Measurements from ENCODE around the gene OR10K2. TPM values are rescaled to one million over a fixed set of nuclear protein-coding genes. Genes with fewer than 3 reads are reported as not detected.

The OR10K2 gene
- polyA plus RNA-seq, 1 experiment: not detected

DNA sequence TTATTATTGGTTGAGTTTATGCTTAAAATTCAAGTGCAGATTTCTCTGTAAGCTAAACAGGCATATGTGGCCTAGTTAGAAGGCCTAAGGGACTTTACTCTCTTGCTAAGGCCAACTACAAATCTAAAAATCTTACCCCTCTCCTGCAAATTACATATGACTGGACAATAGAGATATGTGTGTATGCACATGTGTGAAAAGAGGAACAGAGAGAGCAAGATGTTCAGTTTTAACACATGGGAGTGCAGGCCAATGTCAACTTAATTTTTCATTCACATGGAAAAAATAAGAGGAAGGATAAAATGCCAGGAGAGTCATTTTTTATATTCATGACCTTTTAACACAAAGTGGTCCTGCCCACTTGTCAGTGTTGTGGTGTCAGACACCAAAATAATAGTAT, 8.5 kb downstream of the OR10K2 start:
- CTCF ChIA-PET: no interaction called here
- POLR2A ChIA-PET: no interaction called here

DNA sequence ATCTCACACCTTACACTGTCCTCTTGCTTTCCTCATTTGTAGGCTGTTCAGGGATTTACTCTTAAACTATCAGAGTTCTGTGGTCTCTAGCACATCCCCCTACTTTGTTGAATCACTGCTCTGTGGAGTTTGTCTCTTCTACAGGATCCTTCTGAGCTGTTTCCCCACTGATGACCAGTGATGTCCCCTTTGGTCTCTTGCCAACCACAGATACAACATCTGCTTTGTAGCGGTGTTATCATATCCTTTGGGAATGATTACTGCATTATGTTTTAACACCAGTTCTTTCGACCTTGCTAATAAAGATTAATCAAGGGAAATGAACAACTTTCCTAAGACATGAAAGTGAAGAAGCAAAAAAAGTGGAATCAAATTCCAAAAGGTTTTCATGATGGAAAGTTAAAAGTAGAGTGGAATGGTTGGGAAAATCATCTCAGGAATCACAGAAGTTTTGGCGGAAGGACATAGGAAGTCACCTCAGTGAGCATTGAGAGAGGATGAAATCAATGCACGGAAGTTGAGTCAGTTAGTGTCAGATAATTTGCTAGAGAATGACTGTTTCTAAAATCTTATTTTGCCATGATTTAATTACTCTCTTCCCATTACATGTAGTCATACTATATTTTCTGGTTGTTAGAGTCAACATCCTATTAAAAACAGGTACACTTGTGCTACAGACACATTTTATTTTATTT, 11.2 kb downstream of the OR10K2 start:
- H3K27me3 ChIP-seq (ENCODE audit: control insufficient read depth, insufficient read depth, low read length): no peaks in the 10 kb centered on the region
- POLR2A ChIA-PET: no interaction called here
- DNase-seq (ENCODE audit: low read depth): no peak
- CTCF ChIA-PET: no interaction called here
- TF ChIP-seq, protein P1, sequence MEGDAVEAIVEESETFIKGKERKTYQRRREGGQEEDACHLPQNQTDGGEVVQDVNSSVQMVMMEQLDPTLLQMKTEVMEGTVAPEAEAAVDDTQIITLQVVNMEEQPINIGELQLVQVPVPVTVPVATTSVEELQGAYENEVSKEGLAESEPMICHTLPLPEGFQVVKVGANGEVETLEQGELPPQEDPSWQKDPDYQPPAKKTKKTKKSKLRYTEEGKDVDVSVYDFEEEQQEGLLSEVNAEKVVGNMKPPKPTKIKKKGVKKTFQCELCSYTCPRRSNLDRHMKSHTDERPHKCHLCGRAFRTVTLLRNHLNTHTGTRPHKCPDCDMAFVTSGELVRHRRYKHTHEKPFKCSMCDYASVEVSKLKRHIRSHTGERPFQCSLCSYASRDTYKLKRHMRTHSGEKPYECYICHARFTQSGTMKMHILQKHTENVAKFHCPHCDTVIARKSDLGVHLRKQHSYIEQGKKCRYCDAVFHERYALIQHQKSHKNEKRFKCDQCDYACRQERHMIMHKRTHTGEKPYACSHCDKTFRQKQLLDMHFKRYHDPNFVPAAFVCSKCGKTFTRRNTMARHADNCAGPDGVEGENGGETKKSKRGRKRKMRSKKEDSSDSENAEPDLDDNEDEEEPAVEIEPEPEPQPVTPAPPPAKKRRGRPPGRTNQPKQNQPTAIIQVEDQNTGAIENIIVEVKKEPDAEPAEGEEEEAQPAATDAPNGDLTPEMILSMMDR (IDR thresholded peaks at IDR 0.05; ENCODE audit: insufficient read depth, low read depth, low read length): no peak
- no peak overlapping the region for H3K4me3 ChIP-seq (ENCODE audit: low read depth, low read length)
- H3K36me3 ChIP-seq (ENCODE audit: control insufficient read depth, insufficient read depth, low read length): no peaks in the 10 kb centered on the region

More for the DNA sequence above, 8.5 kb downstream of the OR10K2 start:
- Histone ChIP-seq H3K27me3 (ENCODE audit: control insufficient read depth, insufficient read depth, low read length) (no peaks in the 10 kb centered on the region), H3K36me3 (ENCODE audit: control insufficient read depth, insufficient read depth, low read length) (no peaks in the 10 kb centered on the region), H3K4me3 (ENCODE audit: low read depth, low read length) (no peak overlapping the region)
- TF ChIP-seq, protein P1 (IDR thresholded peaks at IDR 0.05; ENCODE audit: insufficient read depth, low read depth, low read length): no peak
- DNase-seq (ENCODE audit: low read depth): no peak

DNA sequence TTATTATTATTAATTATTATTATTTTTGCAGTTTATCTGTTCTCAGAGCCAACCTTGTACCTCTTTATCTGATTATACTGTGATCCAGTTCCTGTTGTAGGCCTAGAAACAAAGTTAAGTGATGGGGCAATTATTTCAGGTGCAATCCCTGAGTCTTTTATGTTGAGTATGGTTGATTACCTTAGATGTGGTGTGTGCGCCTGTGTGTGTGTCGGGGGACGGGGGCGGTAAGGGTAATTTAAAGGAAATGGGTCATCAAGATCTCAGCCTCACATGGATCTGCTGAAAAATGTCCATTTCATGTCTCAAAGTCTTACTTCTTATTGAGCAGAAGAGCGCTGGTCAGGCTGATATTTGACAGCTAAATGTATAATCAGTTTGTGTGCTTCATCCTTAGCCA, 18.9 kb downstream of the OR10K2 start:
- Histone ChIP-seq H3K4me3 (ENCODE audit: low read depth, low read length) (no peak overlapping the region), H3K36me3 (ENCODE audit: control insufficient read depth, insufficient read depth, low read length) (no peaks in the 10 kb centered on the region), H3K27me3 (ENCODE audit: control insufficient read depth, insufficient read depth, low read length) (no peaks in the 10 kb centered on the region)
- POLR2A ChIA-PET: no interaction called here
- TF ChIP-seq, protein P1 (IDR thresholded peaks at IDR 0.05; ENCODE audit: insufficient read depth, low read depth, low read length): no peak
- no peak for DNase-seq (ENCODE audit: low read depth)
- CTCF ChIA-PET: no interaction called here

DNA sequence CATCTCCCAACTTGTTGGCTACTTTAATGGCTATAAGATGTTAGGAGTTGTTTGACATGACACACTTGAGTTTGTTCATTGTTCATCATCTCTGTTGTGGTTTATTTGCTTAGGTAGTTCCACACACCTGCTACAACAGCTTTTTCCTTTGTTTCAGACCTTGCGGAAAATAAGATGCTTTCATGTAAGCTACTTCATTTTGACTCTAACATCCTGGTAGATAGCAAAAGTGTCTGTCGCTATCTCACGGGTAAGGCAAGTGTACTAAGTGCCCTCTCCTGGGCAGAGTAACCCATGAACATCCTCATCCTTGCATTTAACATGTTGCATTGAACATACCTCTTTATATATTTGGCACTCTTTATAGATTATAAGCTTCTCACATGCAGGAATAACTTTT, 25.2 kb downstream of the OR10K2 start:
- no peak for DNase-seq (ENCODE audit: low read depth)

DNA sequence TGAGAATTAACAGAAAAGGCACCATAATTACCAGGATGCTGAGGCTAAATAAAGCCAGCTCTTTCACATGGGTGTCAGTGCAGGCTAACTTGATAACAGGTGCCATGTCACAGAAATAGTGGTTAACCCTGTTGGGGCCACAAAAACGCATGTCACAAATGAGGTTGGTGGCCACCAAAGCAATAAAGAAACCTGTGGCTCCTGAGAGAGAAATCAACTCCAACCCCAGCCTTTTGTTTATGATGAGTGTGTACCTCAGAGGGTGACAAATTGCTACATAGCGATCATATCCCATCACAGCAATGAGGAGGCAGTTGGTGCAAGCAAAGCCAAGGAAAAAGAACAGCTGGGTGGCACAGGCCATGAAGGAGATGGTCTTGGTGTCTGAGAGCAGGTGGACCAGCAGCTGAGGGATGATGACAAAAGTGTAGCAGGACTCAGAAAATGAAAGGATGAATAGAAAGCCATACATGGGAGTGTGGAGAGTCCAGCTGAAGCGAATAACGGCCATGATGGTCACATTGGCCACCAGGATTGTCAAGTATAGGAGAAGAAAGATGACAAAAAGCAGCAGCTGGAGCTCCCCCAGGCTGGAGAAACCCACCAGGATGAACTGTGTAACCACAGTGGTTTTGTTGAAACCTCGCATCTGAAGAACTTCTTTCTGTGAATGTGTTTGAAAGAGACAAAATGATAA, 27.1 kb downstream of the OR10K2 start, which contains the start of gene OR10T2:
TSS of gene OR10T2 (minus strand) at position 649 of the 697 bp plus-strand sequence. CDS start at position 649, 0 bp downstream.
- no peak for DNase-seq (ENCODE audit: low read depth)
- TF ChIP-seq, protein P1 (IDR thresholded peaks at IDR 0.05; ENCODE audit: insufficient read depth, low read depth, low read length): no peak
- H3K4me3 ChIP-seq (ENCODE audit: low read depth, low read length): no peak within 1 kb of the TSS
- ChIA-PET POLR2A (no interaction called here), CTCF (no interaction called here)
- H3K27me3 ChIP-seq (ENCODE audit: control insufficient read depth, insufficient read depth, low read length): no peaks in the 10 kb centered on the region
- no peaks in the 10 kb centered on the region for H3K36me3 ChIP-seq (ENCODE audit: control insufficient read depth, insufficient read depth, low read length)

More for the DNA sequence above, 25.2 kb downstream of the OR10K2 start:
- ChIA-PET CTCF (interaction anchor here (0.8 kb wide), 1 partner anchor 10 kb away, joined by 4 read pairs; no protein-coding TSS in a partner anchor), POLR2A (no interaction called here)
- no peaks in the 10 kb centered on the region for H3K36me3 ChIP-seq (ENCODE audit: control insufficient read depth, insufficient read depth, low read length)
- no peaks in the 10 kb centered on the region for H3K27me3 ChIP-seq (ENCODE audit: control insufficient read depth, insufficient read depth, low read length)
- TF ChIP-seq, protein P1 (IDR thresholded peaks at IDR 0.05; ENCODE audit: insufficient read depth, low read depth, low read length): no peak
- no peak overlapping the region for H3K4me3 ChIP-seq (ENCODE audit: low read depth, low read length)

Measured in BJ (cell line).